Neuronal stem cell (in vitro differentiated cells): Measurements from ENCODE around the gene TUFT1.

Experiments used
- DNase-seq: peaks from one replicate; pipeline ENCODE4 v3.0.0-alpha.2; 2013; ENCODE audit warnings: low spot score
- H2AFZ ChIP-seq: one replicate; pipeline ENCODE4 v1.6.1; 2013; ENCODE audit warnings: mild to moderate bottlenecking, low read length, inconsistent platforms
- H2AK5ac ChIP-seq: 2 replicates; pipeline ENCODE4 v1.6.1; 2013; ENCODE audit warnings: low read depth, mild to moderate bottlenecking, inconsistent platforms, low read length, moderate library complexity, mixed read lengths
- H2BK120ac ChIP-seq: 2 replicates; pipeline ENCODE4 v1.6.1; 2013; ENCODE audit warnings: low read depth, mild to moderate bottlenecking, inconsistent platforms, low read length, moderate library complexity, mixed read lengths
- H2BK12ac ChIP-seq: one replicate; pipeline ENCODE4 v1.6.1; 2013; ENCODE audit warnings: low read length, inconsistent platforms
- H2BK15ac ChIP-seq: 2 replicates; pipeline ENCODE4 v1.6.1; 2013; ENCODE audit warnings: mild to moderate bottlenecking, low read length, inconsistent platforms, mixed read lengths
- H2BK5ac ChIP-seq: one replicate; pipeline ENCODE4 v1.6.1; 2013; ENCODE audit warnings: inconsistent platforms, mild to moderate bottlenecking, low read length, moderate library complexity
- H3K14ac ChIP-seq: one replicate; pipeline ENCODE4 v1.6.1; 2013; ENCODE audit warnings: low read length, inconsistent platforms
- H3K18ac ChIP-seq: 2 replicates; pipeline ENCODE4 v1.6.1; 2013; ENCODE audit warnings: low read length, inconsistent platforms
- H3K23ac ChIP-seq: 2 replicates; pipeline ENCODE4 v1.6.1; 2013; ENCODE audit warnings: low read depth, mild to moderate bottlenecking, mixed read lengths, low read length, inconsistent platforms; ENCODE audit not compliant: poor library complexity
- H3K27ac ChIP-seq: replicated peaks from 3 replicates; pipeline ENCODE4 v1.5.1; 2013; ENCODE audit warnings: low read length, inconsistent platforms
- H3K27me3 ChIP-seq, 3 experiments: 2 replicates each; pipeline ENCODE4 v1.6.1; 2013; ENCODE audit warnings: low read length in 3 of 3, mild to moderate bottlenecking in 2 of 3, inconsistent platforms in 1 of 3, low read depth in 1 of 3, mixed read lengths in 1 of 3, moderate library complexity in 1 of 3; ENCODE audit not compliant: control insufficient read depth in 3 of 3, insufficient read depth in 3 of 3
- H3K36me3 ChIP-seq, 2 donors: replicated peaks in 1 of 2; 2 replicates each; pipeline ENCODE4 v1.6.1; 2013; ENCODE audit warnings: low read length in 2 of 2; ENCODE audit not compliant: control insufficient read depth in 2 of 2, insufficient read depth in 2 of 2
- H3K4ac ChIP-seq: 2 replicates; pipeline ENCODE4 v1.6.1; 2013; ENCODE audit warnings: inconsistent platforms, mild to moderate bottlenecking, low read length, moderate library complexity
- H3K4me1 ChIP-seq, 2 donors: 1 replicate in 1 of 2; 2 replicates in 1 of 2; pipeline ENCODE4 v1.6.1; 2013; ENCODE audit warnings: low read length in 2 of 2, low read depth in 1 of 2; ENCODE audit not compliant: control insufficient read depth in 2 of 2, insufficient read depth in 1 of 2
- H3K4me2 ChIP-seq: one replicate; pipeline ENCODE4 v1.6.1; 2013; ENCODE audit warnings: mild to moderate bottlenecking, low read length, inconsistent platforms; ENCODE audit not compliant: insufficient read depth, poor library complexity, severe bottlenecking
- H3K4me3 ChIP-seq, 2 donors: 2 replicates each; pipeline ENCODE4 v1.5.1; 2013; ENCODE audit warnings: low read length in 2 of 2, mild to moderate bottlenecking in 2 of 2, inconsistent platforms in 1 of 2, moderate library complexity in 1 of 2
- H3K79me1 ChIP-seq: one replicate; pipeline ENCODE4 v1.6.1; 2013; ENCODE audit warnings: low read depth, mild to moderate bottlenecking, inconsistent platforms, low read length, moderate library complexity
- H3K9ac ChIP-seq: one replicate; pipeline ENCODE4 v1.6.1; 2013; ENCODE audit warnings: mild to moderate bottlenecking, low read depth, low read length, inconsistent platforms; ENCODE audit not compliant: poor library complexity
- H3K9me3 ChIP-seq, 2 donors: replicated peaks in 1 of 2; 2 replicates each; pipeline versions ENCODE3 to v1.6.1; 2013; ENCODE audit warnings: low read length in 2 of 2, mild to moderate bottlenecking in 2 of 2, inconsistent platforms in 1 of 2, low read depth in 1 of 2, mixed read lengths in 1 of 2, moderate library complexity in 1 of 2; ENCODE audit not compliant: control insufficient read depth in 2 of 2, insufficient read depth in 1 of 2
- H4K8ac ChIP-seq: one replicate; pipeline ENCODE4 v1.6.1; 2013; ENCODE audit warnings: low read depth, mild to moderate bottlenecking, inconsistent platforms, low read length, moderate library complexity
- H4K91ac ChIP-seq: one replicate; pipeline ENCODE4 v1.6.1; 2013; ENCODE audit warnings: low read length, low read depth, mild to moderate bottlenecking, inconsistent platforms; ENCODE audit not compliant: poor library complexity
- WGBS, 2 donors: extraction: QIAGEN DNeasy Blood & Tissue Kit; methylation state at CpG; one replicate each; pipeline ENCODE4 v1.1.7; 2013; ENCODE audit warnings: missing lambda C conversion rate in 2 of 2, mixed read lengths in 1 of 2; ENCODE audit not compliant: insufficient read length in 2 of 2, insufficient replicate concordance in 1 of 2; ENCODE audit errors: extremely low coverage in 2 of 2; 5-methylcytosine and 5-hydroxymethylcytosine counted together

The TUFT1 gene

DNA sequence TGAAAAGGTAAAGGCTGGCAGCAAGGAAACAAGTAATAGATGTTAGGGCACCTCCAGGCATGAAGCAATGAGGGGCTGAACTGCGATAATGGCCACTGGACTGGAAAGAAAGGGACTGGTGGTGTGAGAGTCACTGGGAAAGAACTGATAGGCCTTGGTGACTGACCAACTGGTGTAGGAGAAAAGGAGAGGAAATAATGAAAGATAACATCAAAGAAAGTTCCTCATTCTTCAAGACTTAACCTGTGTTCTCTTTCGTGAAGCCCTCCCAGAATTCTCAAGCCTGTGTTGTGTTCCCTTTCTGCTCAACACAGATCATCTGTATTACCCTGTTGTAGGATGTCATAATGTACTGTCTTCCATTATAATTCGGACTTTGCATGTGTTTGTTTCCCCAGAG is 50.9 kb downstream of the TUFT1 start:
- Histone ChIP-seq H3K9ac (no peak overlapping the region), H2BK120ac (no peak overlapping the region)
- no CpG with 5 or more reads among the region's 3 CpGs for WGBS, 2 donors

DNA sequence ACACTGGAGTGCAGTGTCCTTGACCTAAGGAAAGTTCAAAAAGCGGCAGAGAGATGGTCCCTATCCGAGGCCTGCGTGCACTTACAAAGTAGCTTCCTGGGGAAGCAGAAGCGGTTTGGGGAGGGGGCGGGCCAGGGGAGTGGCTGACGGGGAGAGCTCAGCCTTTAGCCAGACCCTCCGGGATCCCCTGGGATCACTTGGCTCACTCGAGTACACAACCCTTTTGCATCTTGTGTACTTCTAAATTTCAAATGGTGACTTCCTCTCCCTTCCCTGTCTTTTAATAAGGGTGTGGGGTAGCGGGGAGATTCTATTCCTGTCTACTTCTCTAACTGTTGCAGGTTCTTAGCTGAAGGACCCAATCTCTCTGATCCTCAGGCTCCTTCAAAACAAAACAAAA is 53.6 kb downstream of the TUFT1 start:
- no peak overlapping the region for H2BK120ac ChIP-seq
- peak overlapping the region; percentile 64 for H3K4me2 ChIP-seq
- no peak overlapping the region for H2BK15ac ChIP-seq
- H2AK5ac ChIP-seq, result no peak overlapping the region
- H4K8ac ChIP-seq, result no peak overlapping the region
- H3K23ac ChIP-seq, result no peak overlapping the region
- H3K18ac ChIP-seq, result no peak overlapping the region
- no peak overlapping the region for H2BK5ac ChIP-seq
- peak overlapping the region; percentile 87 for H2AFZ ChIP-seq
- H2BK12ac ChIP-seq, result no peak overlapping the region
- peaks cover 0 to 22% (median 2%) of the 10 kb centered on the region in 3 experiments for H3K27me3 ChIP-seq
- DNase-seq, result no peak
- peaks cover 3% of the 10 kb centered on the region in 2 donors for H3K4me1 ChIP-seq
- H3K9me3 ChIP-seq, result peaks cover 0 to 6% of the 10 kb centered on the region in 2 donors
- H3K36me3 ChIP-seq, result no peaks in the 10 kb centered on the region
- no peak overlapping the region for H3K4ac ChIP-seq
- H4K91ac ChIP-seq, result no peak overlapping the region
- H3K9ac ChIP-seq, result no peak overlapping the region
- WGBS, 2 donors, result no CpG with 5 or more reads among the region's 9 CpGs
- no peaks in the 10 kb centered on the region for H3K79me1 ChIP-seq
- H3K4me3 ChIP-seq, result peak overlapping the region in 1 of 2 donors; percentile 26
- no peak overlapping the region for H3K27ac ChIP-seq
- no peak overlapping the region for H3K14ac ChIP-seq

More for the DNA sequence above, 50.9 kb downstream of the TUFT1 start:
- Histone ChIP-seq H3K4me2 (no peak overlapping the region), H3K9me3 (peaks cover 0 to 6% of the 10 kb centered on the region in 2 donors), H3K27me3 (peaks cover 0 to 11% (median 2%) of the 10 kb centered on the region in 3 experiments), H3K4me1 (peaks cover 3 to 6% of the 10 kb centered on the region in 2 donors), H3K36me3 (no peaks in the 10 kb centered on the region), H3K79me1 (no peaks in the 10 kb centered on the region), H3K4me3 (no peak overlapping the region), H2BK5ac (no peak overlapping the region), H2BK15ac (no peak overlapping the region), H3K4ac (no peak overlapping the region), H2AFZ (no peak overlapping the region), H4K91ac (no peak overlapping the region), H3K18ac (no peak overlapping the region), H3K14ac (no peak overlapping the region), H4K8ac (no peak overlapping the region), H2BK12ac (no peak overlapping the region), H2AK5ac (no peak overlapping the region), H3K23ac (no peak overlapping the region), H3K27ac (no peak overlapping the region)
- DNase-seq, result no peak

DNA sequence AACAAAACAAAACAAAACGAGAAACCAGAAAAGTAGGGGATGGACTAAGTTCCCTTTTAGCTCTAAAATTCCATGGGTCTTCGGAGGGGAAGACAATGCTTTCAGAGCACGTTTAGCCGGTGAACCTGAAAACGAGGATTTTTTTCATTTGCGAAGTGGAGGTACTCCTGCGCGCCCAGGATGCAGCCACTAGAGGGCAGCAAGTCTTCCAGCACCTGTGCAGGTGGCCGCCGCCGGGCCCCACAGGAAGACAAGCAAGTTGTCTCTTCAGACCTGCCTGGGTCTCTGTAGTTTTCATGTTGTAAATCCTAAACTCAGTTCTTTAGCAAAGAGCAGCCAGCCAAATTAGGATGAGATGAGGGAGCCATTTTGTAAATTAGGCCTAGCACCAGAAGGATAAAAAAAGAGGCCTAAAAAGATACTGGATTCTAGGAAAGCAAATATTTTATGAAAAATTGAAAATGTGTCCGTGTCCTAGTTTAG is 54.1 kb downstream of the TUFT1 start:
- Histone ChIP-seq H3K27me3 (peaks cover 0 to 22% (median 2%) of the 10 kb centered on the region in 3 experiments), H2AK5ac (no peak overlapping the region), H3K9ac (no peak overlapping the region), H3K4me1 (peaks cover 3% of the 10 kb centered on the region in 2 donors), H3K79me1 (no peaks in the 10 kb centered on the region), H3K4me2 (peak overlapping the region; percentile 64), H2BK5ac (no peak overlapping the region), H2BK120ac (no peak overlapping the region), H2BK12ac (no peak overlapping the region), H3K36me3 (no peaks in the 10 kb centered on the region), H3K4ac (no peak overlapping the region), H3K27ac (no peak overlapping the region), H2AFZ (peak overlapping the region; percentile 87), H4K91ac (no peak overlapping the region), H4K8ac (no peak overlapping the region), H3K14ac (no peak overlapping the region), H3K4me3 (peak overlapping the region in 1 of 2 donors; percentile 26), H3K18ac (no peak overlapping the region), H3K23ac (no peak overlapping the region), H3K9me3 (peaks cover 0 to 6% of the 10 kb centered on the region in 2 donors), H2BK15ac (no peak overlapping the region)
- no CpG with 5 or more reads among the region's 12 CpGs for WGBS, 2 donors
- DNase-seq, result peak; percentile 66

DNA sequence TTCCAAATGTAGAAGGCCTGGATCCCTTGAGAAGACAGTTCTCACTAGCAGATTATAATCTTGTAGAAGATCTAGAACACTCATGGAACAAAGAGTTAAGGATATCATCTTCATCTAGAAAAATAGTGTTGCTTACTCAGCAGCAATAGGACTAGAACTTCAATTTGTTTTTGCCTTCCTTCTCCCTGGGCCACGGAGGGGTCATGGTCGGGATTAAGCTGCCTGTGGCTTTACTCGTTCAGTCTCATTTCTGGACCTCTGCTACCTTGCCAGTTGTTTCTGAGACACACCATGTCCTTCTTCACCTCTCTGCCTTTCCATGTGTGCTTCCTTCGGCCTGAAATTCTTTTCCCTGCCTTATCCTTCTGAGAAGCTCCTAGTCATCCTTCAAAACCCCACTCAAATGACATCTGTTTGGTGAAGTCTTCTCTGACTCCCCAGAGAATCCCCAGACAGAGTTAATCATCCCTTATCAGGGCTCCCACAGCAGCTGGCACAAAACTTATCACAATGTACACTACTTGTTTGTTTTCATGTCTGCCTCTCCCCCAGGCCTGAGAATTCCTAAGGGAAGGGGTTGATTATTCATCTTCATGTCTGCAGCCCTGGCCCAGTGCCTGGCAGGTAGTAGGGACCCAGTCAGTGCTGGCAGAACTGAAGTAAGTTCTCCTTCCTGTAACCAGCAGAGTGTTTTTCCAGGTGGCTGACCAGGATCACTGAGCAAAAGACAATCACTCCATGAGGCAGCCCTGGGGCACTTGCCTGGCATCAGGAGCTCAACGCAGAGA is 56.3 kb downstream of the TUFT1 start:
- Histone ChIP-seq H4K8ac (no peak overlapping the region), H2AFZ (no peak overlapping the region), H3K14ac (no peak overlapping the region), H2BK15ac (no peak overlapping the region), H3K79me1 (no peaks in the 10 kb centered on the region), H3K27ac (no peak overlapping the region), H3K9me3 (no peaks in the 10 kb centered on the region), H3K4me1 (peaks cover 3% of the 10 kb centered on the region in 2 donors), H3K18ac (no peak overlapping the region), H3K23ac (no peak overlapping the region), H2BK5ac (no peak overlapping the region), H3K4me2 (no peak overlapping the region), H2BK12ac (no peak overlapping the region), H3K36me3 (no peaks in the 10 kb centered on the region), H3K27me3 (peaks cover 0 to 22% (median 2%) of the 10 kb centered on the region in 3 experiments), H2BK120ac (no peak overlapping the region), H4K91ac (no peak overlapping the region), H3K4me3 (no peak overlapping the region), H2AK5ac (no peak overlapping the region), H3K4ac (no peak overlapping the region), H3K9ac (no peak overlapping the region)
- no CpG with 5 or more reads among the region's 5 CpGs for WGBS, 2 donors
- no peak for DNase-seq
